Measurements from ENCODE around the gene CCR7.

Gene CCR7

DNA sequence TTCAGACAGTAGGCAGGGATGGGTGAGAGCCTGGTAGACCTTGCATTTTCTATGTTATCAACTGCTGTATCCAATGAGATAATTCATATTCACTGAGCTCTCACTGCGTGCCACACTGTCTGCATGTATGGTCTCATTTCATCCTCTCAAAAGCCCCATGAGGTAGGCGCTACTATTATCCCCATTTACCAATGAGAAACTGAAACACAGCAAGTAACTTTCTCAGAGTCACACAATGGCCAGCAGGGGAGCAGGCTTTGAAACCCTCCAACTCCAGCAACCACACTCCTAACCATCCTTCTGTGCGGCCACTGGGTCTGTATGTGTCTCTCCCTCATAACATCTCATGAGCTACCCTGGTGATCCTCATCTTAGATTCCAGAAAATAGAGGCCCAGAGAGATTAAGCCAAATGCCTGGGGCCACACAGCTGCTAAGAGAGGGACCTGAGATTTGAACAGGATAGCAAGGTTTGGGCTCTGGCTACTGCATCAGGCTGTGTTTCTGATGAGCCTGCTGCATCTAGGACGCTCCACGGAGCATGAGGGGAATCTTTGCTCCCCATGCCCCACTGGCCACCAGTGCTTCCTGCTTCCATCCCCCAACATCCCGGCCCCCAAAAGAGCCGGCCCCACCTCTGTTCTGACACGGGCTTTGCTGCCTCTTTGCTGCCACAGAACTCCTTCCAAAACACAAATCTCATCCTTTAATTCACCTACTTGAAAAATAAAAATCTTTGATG lies 3.2 kb downstream of the CCR7 start:
- DNase-seq (ENCODE audit: low read depth): peak; percentile 58

DNA sequence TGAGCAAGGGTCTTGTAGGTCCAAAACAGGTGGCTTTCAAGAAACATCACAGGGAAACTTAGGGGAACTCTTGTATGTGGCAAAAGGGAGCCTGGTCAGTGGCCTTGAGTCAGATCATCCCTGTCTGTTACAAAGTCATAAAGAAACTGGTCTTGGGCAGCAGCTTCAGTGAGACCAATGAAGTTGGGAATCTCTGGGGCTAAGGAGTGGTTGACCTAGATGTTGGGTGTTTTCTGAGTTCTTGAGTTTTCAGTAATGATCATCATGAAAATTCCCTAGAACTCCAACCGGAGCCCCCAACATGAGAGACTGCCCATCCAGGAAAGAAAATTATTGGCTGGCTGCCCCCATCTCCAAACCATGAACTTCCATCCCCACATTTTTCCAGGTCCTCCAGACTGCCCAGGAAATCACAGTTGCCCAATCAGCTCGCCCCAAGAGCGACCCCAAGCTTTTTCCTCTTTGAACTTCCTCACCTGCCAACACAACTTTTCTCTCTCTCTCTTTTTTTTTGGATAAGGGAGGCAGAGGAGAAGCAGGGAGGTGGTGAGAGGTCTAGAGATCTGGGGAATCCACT lies 3.9 kb downstream of the CCR7 start:
- DNase-seq (ENCODE audit: low read depth): no peak

DNA sequence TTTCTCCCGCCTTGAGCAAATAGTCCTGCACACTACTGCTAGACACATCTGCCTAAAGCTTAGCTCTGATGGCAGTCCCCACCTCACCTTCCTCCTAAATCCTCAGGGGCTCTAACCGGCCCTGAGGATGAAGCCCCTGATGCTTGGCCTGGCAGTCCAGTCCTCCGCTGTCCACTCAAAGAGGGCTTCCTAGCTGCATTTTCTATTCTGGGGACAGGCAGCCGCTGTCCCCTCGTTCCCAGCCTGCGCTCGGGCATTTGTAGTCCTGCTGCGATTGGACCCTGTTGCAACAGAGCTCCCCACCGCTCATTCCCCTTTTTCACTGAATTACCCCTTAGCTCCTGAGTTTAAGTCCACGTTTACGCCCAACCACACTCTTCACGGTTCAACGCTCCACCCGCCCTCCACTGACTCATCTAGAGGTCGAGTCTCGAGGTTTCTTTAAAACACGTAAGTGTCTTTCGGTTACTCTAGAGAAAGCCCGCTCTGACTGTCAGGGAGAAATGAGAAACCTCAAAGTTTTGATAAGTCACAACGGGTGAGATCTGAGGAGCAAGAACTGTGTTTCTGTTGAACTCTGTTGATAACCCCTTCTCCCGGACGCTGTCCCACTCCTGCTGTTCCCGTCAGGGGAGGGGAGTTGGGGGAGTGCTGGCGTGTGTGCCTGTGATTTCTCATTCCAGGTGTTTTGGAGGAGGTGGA lies 4.5 kb downstream of the CCR7 start:
- peak; percentile 60 for DNase-seq (ENCODE audit: low read depth)

DNA sequence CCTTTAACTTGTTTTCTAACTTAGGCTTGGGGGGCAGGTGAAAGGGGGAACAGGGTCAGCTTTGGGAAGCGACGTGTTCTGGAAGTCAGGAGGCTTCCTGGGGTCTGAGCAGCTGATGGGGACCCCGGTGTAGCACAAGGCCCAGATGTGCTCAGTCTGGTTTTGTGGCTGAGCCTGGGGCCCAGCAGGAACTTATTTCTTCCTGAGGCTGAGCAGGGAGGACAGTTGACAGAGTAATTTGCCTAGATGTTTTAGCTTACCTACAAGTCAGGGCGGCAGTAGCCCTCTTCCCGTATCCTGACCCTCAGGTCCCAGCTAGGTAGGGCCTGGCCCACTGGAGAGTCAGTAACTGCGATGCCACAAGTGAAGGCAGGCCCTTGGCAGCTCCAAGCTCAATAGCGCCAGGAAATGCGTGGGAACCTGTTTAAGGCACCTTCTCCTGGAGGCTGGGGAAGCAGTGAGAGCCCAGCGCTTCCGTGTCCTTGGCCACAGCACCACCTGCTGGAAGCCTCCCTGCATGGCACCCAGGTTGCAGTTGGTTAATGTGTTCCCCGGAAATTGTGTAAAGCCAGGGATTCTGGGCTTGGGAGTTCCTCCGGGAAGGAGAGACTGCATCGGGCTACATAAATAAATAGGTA lies 5.2 kb downstream of the CCR7 start:
- peak; percentile 79 for DNase-seq (ENCODE audit: low read depth)

DNA sequence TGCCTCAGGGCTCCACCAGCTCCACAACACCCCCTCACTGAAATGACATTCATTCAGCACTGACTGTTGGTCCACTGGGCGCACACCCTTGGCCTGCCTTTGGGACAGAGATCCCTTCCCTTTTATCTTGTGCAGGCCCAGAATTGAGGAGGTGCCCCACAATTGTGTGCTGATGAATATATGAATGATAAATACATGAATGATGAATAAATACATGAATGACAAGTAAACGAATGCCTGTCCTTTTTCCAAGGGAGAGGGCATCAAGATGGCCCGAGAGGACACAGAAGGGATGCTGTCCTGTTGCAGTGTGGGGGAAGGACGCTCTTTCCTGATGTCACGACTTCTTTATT lies 5.7 kb downstream of the CCR7 start:
- DNase-seq (ENCODE audit: low read depth): no peak

DNA sequence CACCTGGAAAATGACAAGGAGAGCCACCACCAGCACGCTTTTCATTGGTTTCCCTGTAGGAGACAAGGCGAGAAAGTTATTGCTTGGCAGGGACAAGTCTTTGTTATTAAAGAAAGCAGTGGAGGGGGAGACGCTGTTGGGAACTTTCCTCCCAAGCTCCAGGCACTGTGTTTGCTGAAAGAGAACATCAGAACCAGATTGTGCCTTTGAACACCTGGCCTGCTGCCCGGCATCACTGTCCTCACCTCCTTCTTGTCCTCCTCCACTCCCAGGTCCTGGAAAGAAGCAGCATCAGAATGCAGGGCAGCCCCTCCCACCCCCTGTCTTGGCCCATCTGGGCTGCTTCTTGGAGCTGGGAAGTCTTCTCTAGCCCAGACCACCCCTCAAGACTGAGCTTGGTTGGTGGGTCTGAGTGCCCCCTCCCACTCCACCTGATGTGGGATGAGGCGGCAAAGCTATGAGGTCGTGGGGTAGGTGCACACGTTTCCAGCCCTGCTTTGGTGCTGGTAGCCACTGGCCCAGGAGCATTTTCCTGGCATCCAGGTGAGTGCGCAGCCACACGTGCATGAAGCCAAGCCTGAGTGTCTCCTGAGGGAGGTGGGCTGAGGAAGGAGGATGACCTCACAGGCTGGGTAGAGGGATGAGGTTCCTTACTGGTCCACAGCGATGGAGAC lies 6.2 kb downstream of the CCR7 start:
- no peak for DNase-seq (ENCODE audit: low read depth)

DNA sequence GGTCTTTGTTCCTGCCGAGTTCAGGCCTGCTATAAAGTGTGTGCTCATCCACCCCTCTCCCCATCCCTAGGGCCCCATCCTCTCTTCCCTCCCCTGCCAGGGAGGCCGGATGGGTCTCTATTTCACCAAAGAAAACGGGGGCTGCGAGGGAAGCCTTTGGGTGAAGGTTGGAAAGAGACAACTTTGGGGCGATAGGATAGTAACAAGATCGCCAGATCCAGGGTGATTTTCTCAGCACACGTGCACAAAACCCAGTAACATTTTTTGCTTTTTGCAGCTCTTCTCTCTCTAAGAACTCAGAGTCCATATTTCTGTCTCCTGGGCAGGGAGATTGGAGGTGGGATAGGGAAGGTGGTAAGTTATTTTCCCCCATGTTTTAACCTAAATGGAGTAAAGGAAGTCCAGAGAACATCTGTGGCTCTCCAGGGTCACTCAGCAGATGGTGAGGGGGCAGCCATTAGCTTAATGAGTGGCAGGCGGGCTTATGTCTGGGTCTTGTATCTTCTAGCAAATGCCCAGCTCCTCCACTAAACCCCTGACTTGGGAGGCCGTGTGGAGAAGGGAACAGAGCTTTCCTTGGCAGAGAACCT lies 6.9 kb downstream of the CCR7 start:
- DNase-seq (ENCODE audit: low read depth): no peak

DNA sequence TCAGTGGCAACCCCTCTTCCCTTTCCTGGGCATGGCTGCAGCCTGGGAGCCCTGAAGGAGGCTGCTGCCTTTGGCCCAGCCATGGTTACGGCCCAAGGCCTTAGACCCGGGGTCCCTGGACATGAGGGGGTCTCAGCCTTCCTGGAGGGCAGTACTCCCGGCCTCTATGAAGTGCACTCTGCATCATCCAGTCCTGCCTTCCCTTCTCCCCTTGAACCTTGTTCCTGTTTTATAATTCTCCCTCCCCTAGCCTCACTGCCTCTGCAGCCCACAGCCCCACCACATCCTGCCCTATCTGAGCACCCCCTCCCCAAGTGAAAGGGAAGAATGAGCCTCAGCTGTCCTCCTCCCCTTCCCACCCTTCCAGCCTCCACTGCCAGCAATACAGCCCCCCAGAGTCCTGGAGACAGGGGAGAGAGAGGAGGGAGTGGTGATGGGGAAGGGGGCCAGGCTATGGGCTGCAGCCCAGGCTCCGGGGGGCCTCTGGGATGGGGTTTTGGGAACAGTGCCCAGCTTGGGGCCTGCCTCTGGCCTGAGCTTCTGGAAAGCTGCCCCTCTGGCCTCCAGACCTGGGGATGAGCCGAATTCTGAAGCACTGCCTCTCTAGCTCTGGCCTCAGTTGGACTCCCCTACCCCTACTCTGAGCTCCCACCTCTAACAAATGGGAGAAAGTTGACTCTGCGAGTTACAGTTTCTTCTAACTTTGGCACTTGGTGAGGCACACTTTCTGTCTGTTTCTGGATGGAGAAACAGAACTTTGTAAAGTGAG lies 7.6 kb downstream of the CCR7 start:
- no peak for DNase-seq (ENCODE audit: low read depth)

DNA sequence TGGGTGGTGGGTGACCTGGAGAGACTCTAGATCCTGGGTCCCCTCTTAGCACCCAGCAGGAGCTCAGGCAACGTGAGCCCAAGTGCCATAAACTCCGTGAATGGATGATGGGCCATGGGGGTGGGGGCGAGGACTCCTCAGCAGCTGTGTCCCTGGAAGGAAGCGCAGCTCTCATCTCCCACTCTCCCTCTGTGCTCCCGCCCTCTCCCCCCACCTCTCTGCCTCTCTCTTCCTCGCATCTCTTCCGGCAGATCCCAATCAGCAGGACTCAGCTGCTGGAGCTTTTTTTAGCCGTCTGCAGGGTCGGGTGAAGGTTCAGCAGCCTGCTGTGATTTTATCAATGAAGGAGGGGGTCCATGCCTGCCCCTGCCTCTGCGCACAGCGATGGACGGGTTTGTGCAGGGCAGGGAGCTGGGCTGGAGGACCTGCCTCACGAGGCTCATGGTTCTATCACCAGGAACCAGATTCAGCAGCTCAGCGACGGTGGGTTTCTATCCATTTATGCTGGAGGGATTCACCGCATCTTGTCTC lies 8.3 kb downstream of the CCR7 start:
- DNase-seq (ENCODE audit: low read depth): no peak

DNA sequence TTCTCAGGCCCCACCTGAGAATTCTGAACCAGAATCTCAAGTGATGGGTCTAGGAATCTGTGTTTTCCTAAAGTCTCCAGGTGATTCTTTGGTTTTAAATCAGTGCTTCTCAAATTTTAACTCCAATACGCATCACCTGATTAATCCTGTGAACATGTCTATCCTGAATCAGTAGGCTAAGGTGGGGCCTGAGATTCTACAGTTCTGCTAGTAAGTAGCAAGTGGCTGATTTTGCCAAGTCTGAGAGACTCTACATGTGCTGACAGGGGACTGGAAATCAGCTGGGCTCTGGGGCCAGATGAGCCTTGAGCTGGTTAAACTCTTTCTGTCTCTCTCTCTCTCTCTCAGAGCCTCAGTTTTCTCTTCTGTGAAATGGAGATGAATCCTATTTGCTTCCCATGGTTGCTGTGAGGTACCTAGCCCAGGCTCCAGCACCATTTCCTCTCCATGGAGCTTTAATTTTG lies 9.0 kb downstream of the CCR7 start:
- no peak for DNase-seq (ENCODE audit: low read depth)

DNA sequence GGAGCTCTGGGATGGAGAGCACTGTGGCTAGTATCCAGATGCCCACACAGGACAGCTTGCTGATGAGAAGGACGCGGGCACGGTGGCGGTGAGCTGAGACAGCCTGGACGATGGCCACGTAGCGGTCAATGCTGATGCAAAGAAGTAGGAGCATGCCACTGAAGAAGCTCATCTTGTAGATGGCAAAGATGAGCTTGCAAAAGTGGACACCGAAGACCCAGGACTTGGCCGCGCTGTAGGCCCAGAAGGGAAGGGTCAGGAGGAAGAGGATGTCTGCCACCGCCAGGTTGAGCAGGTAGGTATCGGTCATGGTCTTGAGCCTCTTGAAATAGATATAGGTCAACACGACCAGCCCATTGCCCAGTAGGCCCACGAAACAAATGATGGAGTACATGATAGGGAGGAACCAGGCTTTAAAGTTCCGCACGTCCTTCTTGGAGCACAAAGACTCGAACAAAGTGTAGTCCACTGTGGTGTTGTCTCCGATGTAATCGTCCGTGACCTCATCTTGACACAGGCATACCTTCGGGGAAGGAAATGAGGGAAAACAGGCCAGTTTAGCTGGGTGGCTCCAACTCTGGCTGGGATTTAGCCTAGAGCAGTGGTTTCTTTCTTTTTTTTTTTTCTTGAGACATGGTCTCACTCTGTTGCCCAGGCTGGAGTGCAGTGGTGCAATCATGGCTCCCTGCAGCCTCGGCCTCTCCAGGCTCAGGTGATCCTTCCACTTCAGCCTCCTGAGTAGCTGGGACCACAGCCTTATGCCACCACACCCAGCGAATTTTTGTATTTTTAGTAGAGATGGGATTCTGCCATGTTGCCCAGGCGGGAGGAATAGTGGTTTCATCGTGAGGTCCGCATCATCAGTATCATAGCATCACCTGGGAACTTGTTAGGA lies 9.7 kb downstream of the CCR7 start:
- no peak for DNase-seq (ENCODE audit: low read depth)

DNA sequence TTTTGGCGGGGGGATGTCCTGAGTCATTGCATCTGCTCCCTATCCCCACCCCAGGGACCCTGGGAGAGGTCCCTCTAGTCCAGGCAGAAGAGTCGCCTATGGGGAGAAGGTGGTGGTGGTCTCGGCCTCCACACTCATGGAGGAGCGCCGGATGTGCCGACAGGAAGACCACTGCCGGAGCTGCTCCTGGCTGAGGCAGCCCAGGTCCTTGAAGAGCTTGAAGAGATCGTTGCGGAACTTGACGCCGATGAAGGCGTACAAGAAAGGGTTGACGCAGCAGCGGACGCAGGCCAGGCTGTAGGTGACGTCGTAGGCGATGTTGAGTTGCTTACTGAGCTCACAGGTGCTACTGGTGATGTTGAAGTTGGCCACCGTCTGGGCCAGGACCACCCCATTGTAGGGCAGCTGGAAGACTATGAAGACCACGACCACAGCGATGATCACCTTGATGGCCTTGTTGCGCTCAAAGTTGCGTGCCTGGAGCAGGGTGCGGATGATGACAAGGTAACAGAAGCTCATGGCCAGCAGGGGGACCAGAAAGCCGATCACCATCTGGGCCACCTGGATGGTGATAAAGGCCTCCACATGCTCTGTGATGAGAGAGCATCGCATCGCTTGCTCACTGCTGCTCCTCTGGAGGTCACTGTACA lies 10.5 kb downstream of the CCR7 start:
- no peak for DNase-seq (ENCODE audit: low read depth)

DNA sequence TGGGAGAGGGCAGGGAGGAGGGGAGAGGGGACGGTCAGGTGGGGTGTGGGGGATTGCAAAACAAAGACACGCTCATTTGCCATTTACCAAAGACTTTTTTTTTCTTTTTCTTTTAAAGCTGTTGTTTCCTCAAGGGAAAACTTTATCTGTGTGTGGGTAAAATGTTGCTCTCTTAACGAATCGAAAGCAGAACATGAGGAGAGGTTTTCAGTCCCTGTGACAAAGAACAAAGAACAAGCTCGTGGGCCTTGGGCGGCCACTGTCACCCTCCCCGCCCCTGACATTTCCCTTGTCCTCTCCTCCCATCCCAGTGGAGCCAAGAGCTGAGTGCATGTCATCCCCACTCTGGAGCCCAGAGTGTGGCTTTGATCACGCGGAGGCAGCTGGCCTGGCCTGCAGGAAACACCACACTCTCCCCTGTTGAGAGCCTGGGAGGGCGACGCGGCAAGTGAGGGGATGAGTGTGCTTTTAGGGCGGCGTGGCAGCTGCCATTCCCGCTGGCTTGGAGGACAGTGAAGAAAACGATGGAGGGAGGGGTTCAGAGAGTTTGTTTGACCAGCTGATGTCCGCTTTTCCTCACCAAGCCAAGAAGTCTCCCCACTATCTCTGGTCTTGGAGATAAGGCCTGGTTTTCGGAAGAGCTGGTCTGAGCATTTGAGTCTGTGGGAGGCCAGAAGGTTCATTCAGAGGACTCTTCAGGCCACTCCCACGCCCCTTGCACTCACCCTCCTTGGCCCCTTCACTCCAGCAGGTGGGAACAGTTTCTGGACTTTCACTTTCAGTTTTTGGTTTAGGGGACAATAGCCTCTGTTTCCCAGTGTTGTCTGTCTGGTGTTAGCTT lies 11.4 kb downstream of the CCR7 start:
- DNase-seq (ENCODE audit: low read depth): no peak

DNA sequence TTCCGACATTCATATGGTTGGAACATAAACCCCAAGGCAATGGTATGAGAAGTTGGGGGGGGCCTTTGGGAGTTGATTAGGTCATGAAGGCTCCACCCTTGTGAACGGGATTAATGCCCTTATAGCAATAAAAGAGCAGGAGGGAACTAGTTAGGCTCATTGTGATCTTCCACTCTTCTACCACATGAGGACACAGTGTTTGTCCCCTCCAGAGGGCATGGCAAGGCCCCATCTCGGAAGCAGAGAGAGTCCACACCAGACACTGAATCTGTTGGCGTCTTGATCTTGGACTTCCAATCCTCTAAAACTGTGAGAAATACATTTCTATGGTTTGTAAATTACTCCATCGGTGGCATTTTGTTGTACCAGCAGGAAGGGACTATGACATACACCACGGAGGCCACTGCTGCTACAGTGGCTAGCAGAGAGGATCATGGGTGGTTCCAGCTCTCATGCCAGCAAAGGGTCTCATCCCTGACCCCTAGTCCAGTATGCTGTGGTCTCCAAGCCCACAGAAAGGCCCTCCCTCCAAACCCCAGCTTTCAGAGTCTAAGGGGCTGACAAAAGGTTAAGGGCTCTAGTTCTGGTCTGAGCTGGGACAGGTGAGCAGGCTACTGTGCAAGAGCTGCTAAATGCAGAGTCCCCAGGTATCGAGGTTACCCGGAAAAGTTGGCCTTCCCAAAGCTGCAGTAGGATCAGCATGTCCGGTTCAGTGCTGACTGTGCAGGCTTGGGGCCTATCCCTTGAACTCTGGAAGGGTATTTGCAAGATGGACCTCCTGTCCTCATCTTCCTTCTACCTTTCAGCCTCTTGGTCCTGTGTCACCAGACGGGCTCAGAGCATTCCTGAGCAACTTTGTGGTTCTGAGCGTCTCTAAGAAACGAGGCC lies 12.2 kb downstream of the CCR7 start:
- DNase-seq (ENCODE audit: low read depth): no peak

DNA sequence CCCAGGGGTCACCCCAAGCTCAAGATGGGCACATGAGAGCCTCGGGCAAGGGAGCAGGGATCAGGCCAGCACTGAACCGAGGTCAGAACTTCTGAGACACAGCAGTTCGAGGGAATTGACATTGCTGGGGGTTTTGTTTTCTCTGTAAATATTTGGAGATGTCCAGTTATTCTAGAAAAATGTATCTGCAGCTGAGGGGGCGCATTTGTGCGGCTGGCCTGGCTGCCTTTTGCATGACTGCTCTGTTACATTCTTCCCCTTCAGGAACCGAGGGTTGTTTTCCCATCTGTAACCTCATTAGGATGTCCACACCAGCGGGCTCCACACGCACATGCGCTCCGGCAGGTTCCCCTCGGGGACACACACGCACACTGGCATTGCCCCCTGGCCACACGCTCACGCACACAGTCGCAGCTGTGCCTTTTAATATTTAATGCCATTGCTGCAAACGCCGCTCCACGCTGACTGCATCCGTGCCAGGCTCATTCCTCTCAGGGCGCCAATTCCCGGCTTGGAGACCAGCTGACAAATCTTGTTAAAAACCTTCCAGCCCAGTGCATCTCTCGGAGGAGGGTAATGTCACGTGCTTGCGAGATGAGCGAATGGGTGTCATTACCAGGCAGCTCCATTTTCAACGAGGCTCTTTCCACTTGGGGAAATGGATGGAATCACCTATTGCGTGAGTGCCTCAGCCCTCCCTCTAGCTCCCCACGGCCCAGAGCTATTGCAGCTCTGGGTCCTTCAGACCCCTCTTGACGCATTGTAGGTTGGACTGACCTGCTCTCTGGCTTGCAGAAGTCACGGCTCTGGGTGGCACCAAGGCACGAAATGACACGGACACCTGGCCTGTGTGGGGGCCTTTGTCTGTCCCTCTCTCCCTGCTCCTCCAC lies 13.1 kb downstream of the CCR7 start:
- DNase-seq (ENCODE audit: low read depth): no peak

All from T follicular helper cell (primary cell).